Measurements from ENCODE around the gene IL1R2.

DNA sequence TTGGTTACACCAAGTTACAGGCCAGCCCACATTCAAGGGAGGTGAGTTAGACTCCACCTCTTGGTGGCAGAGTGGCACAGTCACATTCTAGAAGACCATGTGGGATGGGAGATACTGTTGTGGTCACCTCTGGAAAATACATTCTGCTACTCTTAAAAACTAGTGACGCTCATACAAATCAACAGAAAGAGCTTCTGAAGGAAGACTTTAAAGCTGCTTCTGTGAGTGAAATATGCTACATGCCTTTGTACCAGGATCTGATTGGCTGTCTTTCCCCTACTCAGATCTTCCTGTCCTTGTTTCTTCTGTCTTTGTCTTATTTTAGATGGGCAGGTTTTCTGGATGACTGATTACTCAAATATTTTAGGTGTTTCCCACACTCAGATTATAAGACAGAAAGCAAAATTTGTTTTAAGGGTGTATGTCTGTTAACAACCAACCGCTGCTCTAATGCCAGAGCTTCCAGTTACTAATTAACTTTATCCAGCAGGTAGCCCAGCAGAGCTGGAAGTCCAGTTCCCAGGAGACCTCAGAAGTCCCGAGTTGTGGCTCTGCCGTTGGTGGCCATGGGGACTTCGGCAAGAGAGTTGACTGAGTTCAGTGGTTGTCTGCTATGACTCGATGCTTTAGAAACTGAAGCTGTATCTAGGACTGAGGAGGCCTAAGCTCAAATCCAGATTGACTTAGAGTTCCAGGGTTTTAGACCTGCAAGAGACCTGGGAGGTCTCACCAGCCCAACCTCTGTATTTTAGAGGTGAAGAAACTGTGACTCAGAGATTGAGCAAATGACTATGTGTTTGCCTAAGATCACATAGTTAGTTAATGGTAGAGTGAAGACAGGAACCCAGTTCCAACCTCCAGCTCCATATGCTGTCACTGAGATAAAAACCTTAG is 7.4 kb downstream of the IL1R2 start:
- TF ChIP-seq POLR2A (IDR thresholded peaks at IDR 0.05): no peak
- TF ChIP-seq, protein P1, sequence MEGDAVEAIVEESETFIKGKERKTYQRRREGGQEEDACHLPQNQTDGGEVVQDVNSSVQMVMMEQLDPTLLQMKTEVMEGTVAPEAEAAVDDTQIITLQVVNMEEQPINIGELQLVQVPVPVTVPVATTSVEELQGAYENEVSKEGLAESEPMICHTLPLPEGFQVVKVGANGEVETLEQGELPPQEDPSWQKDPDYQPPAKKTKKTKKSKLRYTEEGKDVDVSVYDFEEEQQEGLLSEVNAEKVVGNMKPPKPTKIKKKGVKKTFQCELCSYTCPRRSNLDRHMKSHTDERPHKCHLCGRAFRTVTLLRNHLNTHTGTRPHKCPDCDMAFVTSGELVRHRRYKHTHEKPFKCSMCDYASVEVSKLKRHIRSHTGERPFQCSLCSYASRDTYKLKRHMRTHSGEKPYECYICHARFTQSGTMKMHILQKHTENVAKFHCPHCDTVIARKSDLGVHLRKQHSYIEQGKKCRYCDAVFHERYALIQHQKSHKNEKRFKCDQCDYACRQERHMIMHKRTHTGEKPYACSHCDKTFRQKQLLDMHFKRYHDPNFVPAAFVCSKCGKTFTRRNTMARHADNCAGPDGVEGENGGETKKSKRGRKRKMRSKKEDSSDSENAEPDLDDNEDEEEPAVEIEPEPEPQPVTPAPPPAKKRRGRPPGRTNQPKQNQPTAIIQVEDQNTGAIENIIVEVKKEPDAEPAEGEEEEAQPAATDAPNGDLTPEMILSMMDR (IDR thresholded peaks at IDR 0.05): no peak
